ENCODE data around the gene TRPT1.

The TRPT1 gene

GRCh38 chr11:64222651-64223000, 3.4 kb downstream of the TRPT1 start:
- Histone ChIP-seq H3K27me3 (ENCODE audit: insufficient read depth, low read length) (no peaks in the 10 kb centered on the region), H3K18ac (ENCODE audit: low read length) (no peak overlapping the region), H3K9me3 (ENCODE audit: insufficient read depth, low read depth, low read length) (peaks cover 5% of the 10 kb centered on the region), H2BK12ac (ENCODE audit: low read length) (no peak overlapping the region), H3K4me3 (ENCODE audit: low read depth, low read length) (no peak overlapping the region), H3K4ac (ENCODE audit: low read depth, low read length) (no peak overlapping the region), H2AFZ (ENCODE audit: insufficient read depth, low read length, poor library complexity) (no peak overlapping the region), H4K8ac (ENCODE audit: low read depth, low read length) (no peak overlapping the region), H2BK120ac (ENCODE audit: insufficient read depth, low read length, poor library complexity) (no peak overlapping the region), H3K27ac (ENCODE audit: low read depth, low read length) (no peak overlapping the region), H2AK5ac (ENCODE audit: low read length) (no peak overlapping the region), H2BK5ac (ENCODE audit: low read depth, low read length, poor library complexity) (no peak overlapping the region), H3K9ac (ENCODE audit: low read length) (no peak overlapping the region), H3K79me2 (ENCODE audit: control insufficient read depth, insufficient read depth, low read length, poor library complexity) (peaks cover 12% of the 10 kb centered on the region), H3K36me3 (ENCODE audit: control insufficient read depth in 1 of 2, insufficient read depth in 2 of 2, low read length in 2 of 2) (peaks cover 33 to 36% of the 10 kb centered on the region in 2 experiments), H3K4me2 (ENCODE audit: low read length) (no peak overlapping the region), H4K12ac (ENCODE audit: low read depth, low read length) (no peak overlapping the region), H3K4me1 (ENCODE audit: control insufficient read depth in 1 of 2, insufficient read depth in 2 of 2, low read length in 2 of 2) (peaks cover 15 to 20% of the 10 kb centered on the region in 2 experiments), H4K91ac (ENCODE audit: low read depth, low read length) (no peak overlapping the region), H3K14ac (ENCODE audit: low read length) (no peak overlapping the region), H3K79me1 (ENCODE audit: low read length) (peaks cover 15% of the 10 kb centered on the region), H3K23ac (ENCODE audit: low read length) (no peak overlapping the region)
- DNase-seq, result no peak
- WGBS (ENCODE audit: extremely low coverage, insufficient coverage, insufficient read length), result no CpG with 5 or more reads among the region's 9 CpGs

- H3K79me2 ChIP-seq (ENCODE audit: control insufficient read depth, insufficient read depth, low read length, poor library complexity), result peaks cover 7% of the 10 kb centered on the region
- no CpG with 5 or more reads among the region's 14 CpGs for WGBS (ENCODE audit: extremely low coverage, insufficient coverage, insufficient read length)
Observed at GRCh38 chr11:64220798-64221197, 5.2 kb downstream of the TRPT1 start.

GRCh38 chr11:64220271-64220670, 5.7 kb downstream of the TRPT1 start:
- Histone ChIP-seq H4K12ac (ENCODE audit: low read depth, low read length) (no peak overlapping the region), H3K14ac (ENCODE audit: low read length) (no peak overlapping the region), H3K4me3 (ENCODE audit: low read depth, low read length) (no peak overlapping the region), H3K36me3 (ENCODE audit: control insufficient read depth in 1 of 2, insufficient read depth in 2 of 2, low read length in 2 of 2) (peaks cover 33 to 36% of the 10 kb centered on the region in 2 experiments), H3K23ac (ENCODE audit: low read length) (no peak overlapping the region), H3K79me1 (ENCODE audit: low read length) (peaks cover 1% of the 10 kb centered on the region), H3K27ac (ENCODE audit: low read depth, low read length) (no peak overlapping the region), H3K79me2 (ENCODE audit: control insufficient read depth, insufficient read depth, low read length, poor library complexity) (peaks cover 1% of the 10 kb centered on the region), H2BK120ac (ENCODE audit: insufficient read depth, low read length, poor library complexity) (no peak overlapping the region), H2AK5ac (ENCODE audit: low read length) (no peak overlapping the region), H3K4me2 (ENCODE audit: low read length) (no peak overlapping the region), H3K4ac (ENCODE audit: low read depth, low read length) (no peak overlapping the region), H2AFZ (ENCODE audit: insufficient read depth, low read length, poor library complexity) (no peak overlapping the region), H2BK12ac (ENCODE audit: low read length) (no peak overlapping the region), H4K91ac (ENCODE audit: low read depth, low read length) (no peak overlapping the region), H3K4me1 (ENCODE audit: control insufficient read depth in 1 of 2, insufficient read depth in 2 of 2, low read length in 2 of 2) (peaks cover 5 to 7% of the 10 kb centered on the region in 2 experiments), H4K8ac (ENCODE audit: low read depth, low read length) (no peak overlapping the region), H3K9me3 (ENCODE audit: insufficient read depth, low read depth, low read length) (peaks cover 5% of the 10 kb centered on the region), H3K27me3 (ENCODE audit: insufficient read depth, low read length) (no peaks in the 10 kb centered on the region), H3K18ac (ENCODE audit: low read length) (no peak overlapping the region), H2BK5ac (ENCODE audit: low read depth, low read length, poor library complexity) (no peak overlapping the region), H3K9ac (ENCODE audit: low read length) (no peak overlapping the region)
- no peak for DNase-seq
- no CpG with 5 or more reads among the region's 17 CpGs for WGBS (ENCODE audit: extremely low coverage, insufficient coverage, insufficient read length)

More at GRCh38 chr11:64220798-64221197, 5.2 kb downstream of the TRPT1 start:
- no peak overlapping the region for H2BK12ac ChIP-seq (ENCODE audit: low read length)
- H3K14ac ChIP-seq (ENCODE audit: low read length), result no peak overlapping the region
- H3K9ac ChIP-seq (ENCODE audit: low read length), result no peak overlapping the region
- no peak overlapping the region for H3K23ac ChIP-seq (ENCODE audit: low read length)
- no peak overlapping the region for H3K4ac ChIP-seq (ENCODE audit: low read depth, low read length)
- peaks cover 8 to 12% of the 10 kb centered on the region in 2 experiments for H3K4me1 ChIP-seq (ENCODE audit: control insufficient read depth in 1 of 2, insufficient read depth in 2 of 2, low read length in 2 of 2)
- no peak overlapping the region for H4K8ac ChIP-seq (ENCODE audit: low read depth, low read length)
- no peak overlapping the region for H2BK120ac ChIP-seq (ENCODE audit: insufficient read depth, low read length, poor library complexity)
- H2AFZ ChIP-seq (ENCODE audit: insufficient read depth, low read length, poor library complexity), result no peak overlapping the region
- peaks cover 33 to 36% of the 10 kb centered on the region in 2 experiments for H3K36me3 ChIP-seq (ENCODE audit: control insufficient read depth in 1 of 2, insufficient read depth in 2 of 2, low read length in 2 of 2)
- no peak overlapping the region for H3K4me3 ChIP-seq (ENCODE audit: low read depth, low read length)
- no peak overlapping the region for H4K12ac ChIP-seq (ENCODE audit: low read depth, low read length)
- H2BK5ac ChIP-seq (ENCODE audit: low read depth, low read length, poor library complexity), result no peak overlapping the region
- peaks cover 7% of the 10 kb centered on the region for H3K79me1 ChIP-seq (ENCODE audit: low read length)
- H3K4me2 ChIP-seq (ENCODE audit: low read length), result no peak overlapping the region
- no peak overlapping the region for H2AK5ac ChIP-seq (ENCODE audit: low read length)
- H3K18ac ChIP-seq (ENCODE audit: low read length), result no peak overlapping the region
- no peaks in the 10 kb centered on the region for H3K27me3 ChIP-seq (ENCODE audit: insufficient read depth, low read length)
- peaks cover 5% of the 10 kb centered on the region for H3K9me3 ChIP-seq (ENCODE audit: insufficient read depth, low read depth, low read length)
- H3K27ac ChIP-seq (ENCODE audit: low read depth, low read length), result no peak overlapping the region
- DNase-seq, result no peak
- no peak overlapping the region for H4K91ac ChIP-seq (ENCODE audit: low read depth, low read length)

- Histone ChIP-seq H3K4ac (ENCODE audit: low read depth, low read length) (no peak overlapping the region), H3K79me1 (ENCODE audit: low read length) (no peaks in the 10 kb centered on the region), H3K4me1 (ENCODE audit: control insufficient read depth in 1 of 2, insufficient read depth in 2 of 2, low read length in 2 of 2) (peaks cover 2 to 4% of the 10 kb centered on the region in 2 experiments), H4K12ac (ENCODE audit: low read depth, low read length) (no peak overlapping the region), H3K27ac (ENCODE audit: low read depth, low read length) (no peak overlapping the region), H3K9me3 (ENCODE audit: insufficient read depth, low read depth, low read length) (peaks cover 5% of the 10 kb centered on the region), H3K79me2 (ENCODE audit: control insufficient read depth, insufficient read depth, low read length, poor library complexity) (no peaks in the 10 kb centered on the region), H4K8ac (ENCODE audit: low read depth, low read length) (no peak overlapping the region), H4K91ac (ENCODE audit: low read depth, low read length) (no peak overlapping the region), H2AK5ac (ENCODE audit: low read length) (no peak overlapping the region), H2BK5ac (ENCODE audit: low read depth, low read length, poor library complexity) (no peak overlapping the region), H2BK120ac (ENCODE audit: insufficient read depth, low read length, poor library complexity) (no peak overlapping the region), H3K27me3 (ENCODE audit: insufficient read depth, low read length) (no peaks in the 10 kb centered on the region), H2AFZ (ENCODE audit: insufficient read depth, low read length, poor library complexity) (no peak overlapping the region), H3K9ac (ENCODE audit: low read length) (no peak overlapping the region), H3K4me2 (ENCODE audit: low read length) (no peak overlapping the region), H2BK12ac (ENCODE audit: low read length) (no peak overlapping the region), H3K18ac (ENCODE audit: low read length) (no peak overlapping the region), H3K14ac (ENCODE audit: low read length) (no peak overlapping the region), H3K36me3 (ENCODE audit: control insufficient read depth in 1 of 2, insufficient read depth in 2 of 2, low read length in 2 of 2) (peaks cover 32 to 36% of the 10 kb centered on the region in 2 experiments), H3K23ac (ENCODE audit: low read length) (no peak overlapping the region), H3K4me3 (ENCODE audit: low read depth, low read length) (no peak overlapping the region)
- no peak for DNase-seq
- no CpG with 5 or more reads among the region's 10 CpGs for whole genome bisulfite sequencing (ENCODE audit: extremely low coverage, insufficient coverage, insufficient read length)
Observed at GRCh38 chr11:64219755-64220154, 6.2 kb downstream of the TRPT1 start.

Data from trophoblast cell (in vitro differentiated cells and primary cell).